Measurements from ENCODE around the gene NAA25.
"Not testable (repeated sequence)": the region's sequence is repeated elsewhere in the genome, so short reads cannot be mapped to it uniquely, and the experiment has no call there.

Gene NAA25

DNA sequence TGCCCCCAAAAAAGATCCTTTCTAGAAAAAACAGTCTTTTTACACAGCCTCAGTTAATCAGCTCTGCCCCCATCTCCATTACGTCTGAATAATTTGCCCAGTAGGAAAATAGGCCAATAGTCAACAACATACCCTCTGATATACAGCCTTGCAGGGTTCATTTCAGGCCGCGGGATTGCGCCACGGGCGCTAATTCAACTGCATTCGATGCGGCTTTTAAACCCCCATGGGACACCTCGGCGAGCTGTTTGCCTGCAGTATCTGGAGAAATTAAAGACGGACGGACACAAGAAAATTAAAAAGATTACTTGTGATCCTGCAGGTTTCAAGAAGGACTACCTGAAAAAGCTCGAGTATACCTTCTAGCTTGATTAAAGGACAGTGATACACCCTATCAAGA lies 59.2 kb downstream of the NAA25 start:
- no peak for FAIRE-seq

DNA sequence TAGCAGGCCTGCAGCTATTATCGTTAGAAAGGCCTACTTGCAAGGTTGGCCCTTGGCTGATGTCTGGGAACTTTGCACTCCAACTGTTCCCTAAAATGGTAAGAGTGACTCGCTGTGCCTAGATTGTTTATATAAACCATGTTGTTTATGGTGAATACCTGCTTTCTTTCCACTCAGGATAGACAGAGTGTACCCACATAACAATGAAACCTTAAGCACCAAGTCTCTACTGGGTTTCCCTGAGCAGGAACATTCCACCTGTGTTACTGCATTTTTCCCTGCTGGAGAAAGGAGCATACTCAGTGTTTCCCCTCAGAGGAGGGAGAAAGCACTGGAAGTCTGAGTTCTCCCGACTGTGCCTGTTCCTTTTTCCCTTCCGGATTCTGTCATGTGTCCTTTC lies 62.6 kb downstream of the NAA25 start:
- no peak for FAIRE-seq

DNA sequence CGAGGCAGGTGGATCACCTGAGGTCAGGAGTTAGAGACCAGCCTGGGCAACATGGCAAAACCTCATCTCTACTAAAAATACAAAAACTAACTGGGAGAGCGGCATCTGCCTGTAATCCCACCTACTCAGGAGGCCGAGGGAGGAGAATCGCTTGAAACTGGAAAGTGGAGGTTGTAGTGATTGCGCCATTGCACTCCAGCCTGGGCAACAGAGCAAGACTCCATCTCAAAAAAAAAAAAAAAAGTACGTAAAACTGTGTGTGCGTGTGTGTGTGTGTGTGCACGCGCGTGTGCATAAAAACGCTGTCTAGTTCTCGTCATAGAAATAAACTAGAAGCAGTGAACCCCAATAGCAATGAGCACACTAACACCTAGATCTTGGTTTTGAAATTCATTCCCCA lies 72.0 kb downstream of the NAA25 start:
- not testable (repeated sequence) for FAIRE-seq

DNA sequence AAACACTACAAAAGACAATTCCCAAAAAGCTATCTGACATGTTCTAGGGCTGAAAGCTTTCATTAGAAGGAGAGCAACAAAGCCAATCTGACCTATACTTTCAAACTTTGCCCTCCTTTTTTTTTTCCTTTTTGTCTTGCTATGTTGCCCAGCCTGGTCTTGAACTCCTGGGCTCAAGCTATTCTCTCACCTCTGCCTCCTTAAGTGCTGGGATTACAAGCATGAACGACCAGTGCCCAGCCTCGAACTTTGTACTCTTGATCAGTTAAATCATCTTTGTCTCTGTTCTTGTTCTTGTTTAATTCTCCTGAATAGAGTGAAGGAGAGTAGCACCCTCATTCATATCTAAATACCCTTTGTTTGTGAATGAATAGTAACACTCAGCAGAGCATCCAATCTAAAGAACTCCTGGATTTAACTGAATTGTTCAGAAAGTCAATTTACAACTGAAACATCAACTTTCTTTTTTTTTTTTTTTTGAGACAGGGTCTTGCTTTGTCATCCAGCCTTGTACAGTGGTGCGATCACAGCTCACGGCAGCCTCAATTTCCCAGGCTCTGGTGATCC lies 73.3 kb downstream of the NAA25 start:
- no peak for FAIRE-seq

- FAIRE-seq, result no peak
Observed at GRCh38 chr12:112032292-112032691, 76.3 kb downstream of the NAA25 start.

DNA sequence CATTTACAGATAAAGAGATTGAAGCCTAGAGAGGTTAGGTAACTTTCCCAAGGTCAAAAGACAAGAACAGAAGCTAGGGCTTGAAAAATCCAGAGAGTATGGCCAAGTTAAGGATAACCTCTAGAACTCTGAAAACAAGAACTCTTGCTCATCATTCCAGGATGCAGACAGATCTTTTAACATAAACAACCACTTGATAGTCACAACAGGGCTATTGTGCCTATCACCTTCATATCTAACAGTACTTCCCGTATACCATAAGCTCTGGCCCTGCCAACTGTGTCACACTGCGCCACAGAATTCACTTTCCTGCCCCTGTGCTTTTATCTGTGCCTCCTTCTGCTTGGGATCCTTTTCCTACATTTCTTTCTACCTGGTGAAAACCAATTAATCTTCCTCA lies 77.1 kb downstream of the NAA25 start:
- no peak for FAIRE-seq

- FAIRE-seq, result no peak
Observed at GRCh38 chr12:112029301-112029700, 79.3 kb downstream of the NAA25 start.

DNA sequence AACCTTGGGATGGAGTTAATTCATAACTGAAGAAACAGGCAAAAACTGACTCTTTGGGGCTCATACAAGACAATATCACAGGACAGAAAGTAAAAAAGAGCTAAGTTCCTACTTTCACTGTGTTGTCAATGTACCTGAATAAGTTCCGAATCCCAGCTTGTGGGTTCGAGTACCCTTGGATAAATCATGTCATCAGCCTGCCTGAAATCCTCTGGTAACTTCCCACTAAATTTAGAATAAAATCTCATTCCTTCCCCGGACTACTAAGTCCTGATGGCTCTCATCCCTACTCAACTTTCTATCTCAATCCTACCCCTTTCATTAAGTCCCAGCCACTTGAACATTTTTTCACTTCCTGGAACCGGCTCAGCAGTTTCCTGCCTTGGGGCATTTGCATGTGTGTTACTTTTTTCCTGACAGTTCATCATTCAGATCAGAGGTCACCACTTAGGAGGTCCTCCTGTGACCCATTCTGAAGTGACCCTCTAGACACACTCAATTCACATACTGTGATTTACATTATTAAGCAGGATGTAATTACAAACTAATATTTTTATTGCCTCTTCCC lies 82.7 kb downstream of the NAA25 start:
- no peak for FAIRE-seq

DNA sequence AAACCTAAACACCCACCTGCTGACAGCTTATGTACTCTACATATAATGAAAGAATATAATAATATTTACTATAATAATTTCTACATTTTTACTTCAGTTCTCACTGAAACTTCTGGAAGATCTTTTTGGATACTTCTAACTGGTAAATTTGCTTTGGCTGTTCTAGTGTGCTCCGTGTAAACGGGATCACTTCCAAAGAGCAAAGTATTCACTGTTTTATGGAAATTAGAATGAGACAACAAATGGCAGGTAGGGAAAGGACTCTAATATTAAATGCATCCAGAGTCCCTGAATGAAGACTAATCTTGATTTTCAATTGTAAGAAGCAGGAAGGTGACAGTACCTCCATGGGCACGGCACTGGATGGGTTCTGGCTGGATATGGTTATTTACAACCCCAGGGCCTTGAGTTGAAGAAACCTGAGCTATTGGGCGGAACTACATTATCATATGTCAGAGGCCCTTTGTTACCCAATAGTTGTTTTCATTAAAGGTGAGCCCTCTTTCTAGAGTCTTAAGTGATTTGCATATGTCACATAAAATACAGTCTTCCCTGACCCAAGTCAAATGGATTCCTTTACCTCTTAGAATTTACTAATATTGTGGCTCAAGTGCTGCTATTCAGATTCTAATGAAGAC lies 84.7 kb downstream of the NAA25 start:
- no peak for FAIRE-seq

- FAIRE-seq, result no peak
Observed at GRCh38 chr12:112022241-112023016, 86.2 kb downstream of the NAA25 start.

DNA sequence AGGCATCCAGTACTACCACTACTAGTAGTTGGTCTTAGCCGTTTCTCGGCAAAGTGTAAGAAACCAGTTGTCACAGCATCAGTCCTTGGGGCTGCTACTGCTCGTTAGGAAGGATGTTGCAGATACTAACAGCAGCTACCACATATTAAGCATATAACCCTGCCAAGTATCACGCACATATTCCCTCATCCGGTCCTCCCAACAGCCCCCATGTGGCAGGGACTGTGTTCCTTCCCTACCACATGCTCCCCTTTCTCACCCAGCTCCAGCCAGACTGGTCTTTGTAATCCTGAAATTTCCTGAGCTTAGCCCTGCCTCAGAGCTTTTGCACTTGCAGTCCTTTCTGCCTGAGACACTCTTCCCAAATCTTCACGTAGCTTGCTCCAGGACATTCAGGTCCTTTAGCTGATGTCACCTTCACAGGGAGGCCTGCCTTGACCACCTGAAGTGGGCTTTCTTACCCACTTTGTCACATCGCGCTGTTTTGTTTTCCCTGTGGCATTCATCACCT lies 87.6 kb downstream of the NAA25 start:
- FAIRE-seq, result no peak

GRCh38 chr12:112018571-112019237 lies 89.9 kb downstream of the NAA25 start:
- FAIRE-seq, result no peak

- no peak for FAIRE-seq
Observed at GRCh38 chr12:112017041-112017440, 91.5 kb downstream of the NAA25 start.

DNA sequence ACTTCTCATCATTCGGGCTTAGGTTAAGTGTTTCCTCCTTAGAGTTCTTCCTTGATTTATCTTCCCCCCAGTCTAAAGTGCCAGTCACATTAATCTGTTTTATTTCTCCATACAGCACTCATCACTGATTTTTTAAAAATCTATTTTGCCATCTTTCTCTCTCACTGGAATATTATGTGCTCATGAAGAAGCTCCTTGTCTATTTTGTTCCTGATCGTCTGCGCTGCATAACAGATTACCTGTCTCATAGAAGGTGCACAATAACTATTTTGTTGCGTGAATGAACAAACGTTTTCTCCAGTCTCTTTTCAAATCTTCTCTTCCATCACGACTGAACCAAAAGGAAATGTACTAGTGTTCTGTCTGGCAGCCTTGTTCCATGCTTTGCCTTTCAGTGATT lies 92.6 kb downstream of the NAA25 start:
- no peak for FAIRE-seq

DNA sequence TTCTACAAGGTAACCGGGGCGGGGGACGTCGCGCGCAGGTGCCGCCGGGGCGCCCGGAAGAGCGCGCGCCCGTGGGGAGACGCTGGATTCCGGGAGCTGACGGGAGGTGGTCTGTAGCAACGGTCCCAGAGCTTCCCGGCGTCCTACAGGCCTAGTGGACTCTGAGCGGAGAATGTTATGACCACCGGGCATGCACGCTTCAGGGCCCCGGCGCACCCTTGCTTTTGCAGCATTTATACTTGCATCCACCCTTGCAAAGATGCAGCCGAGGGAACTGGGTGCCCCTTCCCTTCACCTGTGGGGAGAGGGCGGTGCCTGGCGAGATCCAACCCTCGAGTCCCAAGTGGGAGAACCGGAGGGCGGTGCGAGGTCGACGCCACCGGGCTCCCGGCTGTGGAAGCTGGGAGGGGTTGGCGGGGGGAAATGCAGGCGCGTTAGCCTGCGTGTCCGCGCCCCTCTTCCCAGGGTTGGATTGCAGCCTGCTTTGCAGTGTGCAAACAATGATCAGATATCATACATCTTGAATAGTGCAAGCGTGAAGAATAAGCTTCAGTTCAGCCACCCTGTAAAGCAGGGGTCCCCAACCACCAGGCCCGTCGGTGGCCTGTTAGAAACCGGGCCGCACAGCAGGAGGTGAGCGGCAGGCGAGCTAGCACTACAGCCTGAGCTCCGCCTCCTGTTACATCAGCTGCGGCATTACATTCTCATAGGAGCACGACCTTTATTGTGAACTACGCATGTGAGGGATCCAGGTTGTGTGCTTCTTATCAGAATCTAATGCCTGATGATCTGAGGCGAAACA lies 94.8 kb downstream of the NAA25 start:
- FAIRE-seq, result no peak

- no peak for FAIRE-seq
Observed at GRCh38 chr12:112012775-112013600, 95.6 kb downstream of the NAA25 start, which contains the start of the genes ERP29 and TMEM116. Gene ERP29, plus strand, starts transcription at chr12:112013426. Its CDS starts 40 bp downstream, at chr12:112013466. Gene TMEM116, minus strand, starts transcription at chr12:112013165. Its CDS starts 7,895 bp downstream, at chr12:112005270.

DNA sequence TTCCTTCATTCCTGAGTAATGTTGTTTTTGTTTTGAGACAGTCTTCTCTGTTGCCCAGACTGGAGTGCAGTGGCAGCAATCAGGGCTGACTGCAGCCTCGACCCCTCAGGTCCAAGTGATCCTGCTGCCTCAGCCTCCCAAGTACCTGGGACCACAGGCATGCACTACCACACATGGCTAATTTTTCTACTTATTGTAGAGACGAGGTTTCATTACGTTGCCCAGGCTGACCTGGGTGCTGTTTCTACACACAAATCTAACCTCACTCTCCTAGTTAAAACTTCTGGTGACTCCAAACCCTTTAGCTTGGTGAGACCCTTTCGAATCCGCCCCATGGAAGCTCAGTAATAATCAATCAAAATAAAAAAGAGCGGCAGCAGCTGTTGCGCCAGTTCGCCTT lies 96.9 kb downstream of the NAA25 start:
- FAIRE-seq, result no peak

DNA sequence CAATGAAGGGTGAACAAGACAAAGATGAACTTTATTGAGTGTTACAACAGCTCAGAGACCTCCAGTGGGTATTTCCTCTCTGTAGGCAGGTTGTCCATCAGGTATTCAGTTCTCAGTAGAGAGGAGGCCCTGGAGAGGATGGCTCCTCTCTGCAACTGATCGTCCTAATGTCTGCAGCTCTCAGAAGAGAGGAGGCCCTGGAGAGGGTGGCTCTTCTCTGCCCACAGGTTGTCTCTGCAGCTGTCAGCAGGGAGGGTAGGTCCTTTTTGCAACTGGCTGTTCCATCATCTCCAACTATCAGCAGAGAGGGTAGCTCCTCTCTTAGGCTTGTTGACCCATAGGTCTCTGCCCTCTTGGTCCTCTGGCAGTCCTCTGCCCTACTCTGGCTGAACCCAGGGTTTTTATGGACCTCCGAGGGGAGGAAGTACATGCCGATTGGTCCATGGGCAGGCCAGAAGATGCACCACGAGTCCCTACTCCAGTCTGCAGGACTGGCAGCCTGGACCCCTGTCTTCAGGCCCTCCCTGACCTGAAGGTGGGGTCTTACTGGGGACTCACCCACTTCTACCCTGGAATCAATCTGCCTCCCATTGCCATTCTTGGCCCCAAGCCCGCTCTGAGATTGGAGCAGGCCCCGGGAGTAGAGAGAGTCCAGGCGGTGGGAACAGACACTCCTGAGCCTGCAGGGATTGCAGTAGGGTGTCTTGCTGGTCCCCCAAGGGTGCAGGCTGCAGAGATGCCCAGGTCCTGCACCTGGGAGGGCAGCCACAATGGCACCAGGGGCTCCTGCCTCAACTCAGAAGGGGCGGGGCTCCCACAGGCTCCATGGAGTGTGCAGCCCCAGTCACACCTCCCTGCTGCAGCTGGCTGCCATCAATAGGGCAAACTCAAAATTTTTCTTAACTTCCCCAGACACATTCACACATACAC lies 97.9 kb downstream of the NAA25 start:
- no peak for FAIRE-seq

DNA sequence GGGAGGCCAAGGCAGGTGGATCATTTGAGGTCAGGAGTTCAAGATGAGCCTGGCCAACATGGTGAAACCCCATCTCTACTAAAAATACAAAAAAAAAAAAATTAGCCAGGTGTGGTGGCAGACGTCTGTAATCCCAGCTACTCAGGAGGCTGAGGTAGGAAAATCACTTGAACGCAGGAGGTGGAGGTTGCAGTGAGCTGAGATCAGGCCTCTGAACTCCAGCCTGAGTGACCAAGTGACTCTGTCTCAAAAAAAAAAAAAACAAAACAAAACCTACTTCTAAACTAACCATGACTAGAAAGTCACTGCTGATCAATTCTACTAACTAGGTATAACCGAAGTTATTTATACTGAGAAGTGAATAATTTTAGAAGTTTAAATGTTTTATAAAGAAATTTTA lies 99.0 kb downstream of the NAA25 start:
- FAIRE-seq, result not testable (repeated sequence)

- FAIRE-seq, result no peak
Observed at GRCh38 chr12:112008918-112009317, 99.7 kb downstream of the NAA25 start.
